OCI-LY1 (cell line): ENCODE results near the gene EPHB2.
"Not testable (repeated sequence)": the region's sequence is repeated elsewhere in the genome, so short reads cannot be mapped to it uniquely, and the experiment has no call there.

Experiments used
- H2AFZ ChIP-seq: fragments of 200-600 bp; sonication (generic), shearing (Covaris generic); 2 replicates; pipeline ENCODE4 v1.6.0; 2014; ENCODE audit warnings: antibody characterized with exemption, mild to moderate bottlenecking, low read length
- H3F3A ChIP-seq: fragments of 200-600 bp; sonication (generic), shearing (Covaris generic); 2 replicates; pipeline ENCODE4 v1.6.0; 2014; ENCODE audit warnings: mild to moderate bottlenecking, antibody characterized with exemption, low read length, moderate library complexity; ENCODE audit not compliant: insufficient read depth
- H3K27ac ChIP-seq: fragments of 200-600 bp; sonication (generic); 2 replicates; pipeline ENCODE4 v1.5.1; 2014; ENCODE audit warnings: low read length, mixed run types, mild to moderate bottlenecking, low read depth; ENCODE audit not compliant: poor library complexity, severe bottlenecking
- H3K27me3 ChIP-seq: fragments of 200-600 bp; sonication (generic); 2 replicates; pipeline ENCODE4 v1.6.0; 2014; ENCODE audit warnings: antibody characterized with exemption, mild to moderate bottlenecking, low read length, moderate library complexity; ENCODE audit not compliant: insufficient read depth
- H3K36me3 ChIP-seq: fragments of 200-600 bp; sonication (generic); 2 replicates; pipeline ENCODE4 v1.6.1; 2014; ENCODE audit warnings: mild to moderate bottlenecking, antibody characterized with exemption, low read length, moderate library complexity, mixed read lengths; ENCODE audit not compliant: insufficient read depth
- H3K4me1 ChIP-seq: fragments of 200-600 bp; sonication (generic); 2 replicates; pipeline ENCODE4 v1.5.1; 2014; ENCODE audit warnings: mild to moderate bottlenecking, low read length, moderate library complexity; ENCODE audit not compliant: insufficient read depth, severe bottlenecking
- H3K4me2 ChIP-seq: fragments of 200-600 bp; sonication (generic), shearing (Covaris generic); 2 replicates; pipeline ENCODE4 v1.6.1; 2014; ENCODE audit warnings: low read length
- H3K4me3 ChIP-seq: fragments of 200-600 bp; sonication (generic); 2 replicates; pipeline ENCODE4 v1.5.1; 2014; ENCODE audit warnings: low read length, low read depth, mild to moderate bottlenecking, mixed read lengths; ENCODE audit not compliant: poor library complexity, severe bottlenecking
- H3K79me2 ChIP-seq: fragments of 200-600 bp; shearing (Covaris generic); 2 replicates; pipeline ENCODE4 v1.6.1; 2016; ENCODE audit warnings: mixed run types, low read length, mixed read lengths; ENCODE audit not compliant: insufficient read depth
- H3K9ac ChIP-seq: fragments of 200-600 bp; sonication (generic), shearing (Covaris generic); 2 replicates; pipeline ENCODE4 v1.6.1; 2014; ENCODE audit warnings: mild to moderate bottlenecking, low read length, mixed read lengths
- H3K9me2 ChIP-seq: fragments of 200-600 bp; sonication (generic), shearing (Covaris generic); 2 replicates; pipeline ENCODE4 v1.6.1; 2014; ENCODE audit warnings: low read depth, mild to moderate bottlenecking, low read length, mixed read lengths
- H3K9me3 ChIP-seq: fragments of 200-600 bp; shearing (Covaris generic); 2 replicates; pipeline ENCODE4 v1.6.1; 2014; ENCODE audit warnings: low read length, mixed read lengths
- H4K20me1 ChIP-seq: fragments of 200-600 bp; sonication (generic), shearing (Covaris generic); 2 replicates; pipeline ENCODE4 v1.6.0; 2016; ENCODE audit warnings: mild to moderate bottlenecking, low read length; ENCODE audit not compliant: insufficient read depth
- CTCF ChIP-seq: fragments of 200-600 bp; sonication (generic), shearing (Covaris generic); IDR thresholded peaks from 2 replicates; pipeline ENCODE4 v1.5.1; 2017; ENCODE audit warnings: mild to moderate bottlenecking, antibody characterized with exemption, low read length, moderate library complexity, mixed read lengths
- EZH2 ChIP-seq: fragments of 200-600 bp; sonication (generic), shearing (Covaris generic); IDR thresholded peaks from 2 replicates; pipeline ENCODE4 v1.8.0; 2017; ENCODE audit warnings: borderline replicate concordance, mixed run types, mild to moderate bottlenecking, antibody characterized with exemption, low read length, moderate library complexity, mixed read lengths

Gene EPHB2

GRCh38 chr1:22674410-22674749 lies 36.3 kb upstream of the EPHB2 start:
- no peaks in the 10 kb centered on the region for H3K79me2 ChIP-seq
- no peak overlapping the region for H2AFZ ChIP-seq
- H3K4me2 ChIP-seq, result no peak overlapping the region
- H3K9me2 ChIP-seq, result no peaks in the 10 kb centered on the region
- H3F3A ChIP-seq, result no peaks in the 10 kb centered on the region
- H3K27ac ChIP-seq, result no peak overlapping the region
- H3K27me3 ChIP-seq, result no peaks in the 10 kb centered on the region
- no peak overlapping the region for H3K4me3 ChIP-seq
- TF ChIP-seq EZH2 (no peak), CTCF (no peak)
- no peaks in the 10 kb centered on the region for H3K4me1 ChIP-seq
- no peaks in the 10 kb centered on the region for H3K36me3 ChIP-seq
- no peaks in the 10 kb centered on the region for H3K9me3 ChIP-seq
- H3K9ac ChIP-seq, result no peak overlapping the region
- H4K20me1 ChIP-seq, result no peaks in the 10 kb centered on the region

GRCh38 chr1:22676151-22676550 lies 34.5 kb upstream of the EPHB2 start:
- not testable (repeated sequence) for H4K20me1 ChIP-seq, H3K9ac ChIP-seq, H3K36me3 ChIP-seq

GRCh38 chr1:22676916-22677583 lies 33.6 kb upstream of the EPHB2 start:
- Histone ChIP-seq H3K9ac (no peak overlapping the region), H3K27me3 (no peaks in the 10 kb centered on the region), H3K79me2 (no peaks in the 10 kb centered on the region), H3K4me1 (no peaks in the 10 kb centered on the region), H3K36me3 (no peaks in the 10 kb centered on the region), H4K20me1 (no peaks in the 10 kb centered on the region), H3K4me2 (no peak overlapping the region), H3K27ac (no peak overlapping the region), H2AFZ (no peak overlapping the region), H3K9me3 (no peaks in the 10 kb centered on the region), H3F3A (no peaks in the 10 kb centered on the region), H3K4me3 (no peak overlapping the region), H3K9me2 (no peaks in the 10 kb centered on the region)
- TF ChIP-seq CTCF (no peak), EZH2 (no peak)

More at GRCh38 chr1:22676151-22676550, 34.5 kb upstream of the EPHB2 start:
- not testable (repeated sequence) for H2AFZ ChIP-seq, H3K79me2 ChIP-seq, H3K4me3 ChIP-seq, H3F3A ChIP-seq, H3K9me2 ChIP-seq, H3K4me2 ChIP-seq, H3K9me3 ChIP-seq, H3K4me1 ChIP-seq, H3K27me3 ChIP-seq, H3K27ac ChIP-seq
